MM.1S (cell line): ENCODE measurements around the gene RPS3A.
"Not testable (repeated sequence)": the region's sequence is repeated elsewhere in the genome, so short reads cannot be mapped to it uniquely, and the experiment has no call there.

ENCODE experiments used
- DNase-seq: peaks from one replicate; pipeline ENCODE4 v3.0.0-alpha.2; 2015
- H2AFZ ChIP-seq: fragments of 300-600 bp; sonication (generic); 2 replicates; pipeline ENCODE4 v1.6.0; 2016; ENCODE audit warnings: antibody characterized with exemption, low read length
- H3F3A ChIP-seq: fragments of 300-600 bp; sonication (generic); 2 replicates; pipeline ENCODE4 v1.6.1; 2016; ENCODE audit warnings: mild to moderate bottlenecking, antibody characterized with exemption, low read length, moderate library complexity, mixed read lengths; ENCODE audit not compliant: insufficient read depth
- H3K27ac ChIP-seq: fragments of 300-600 bp; sonication (generic); 2 replicates; pipeline ENCODE4 v1.5.1; 2016; ENCODE audit warnings: mild to moderate bottlenecking, low read length
- H3K27me3 ChIP-seq: fragments of 300-600 bp; sonication (generic); replicated peaks from 2 replicates; pipeline ENCODE4 v1.6.0; 2016; ENCODE audit warnings: low read length; ENCODE audit not compliant: insufficient read depth
- H3K36me3 ChIP-seq: fragments of 300-600 bp; sonication (generic); replicated peaks from 2 replicates; pipeline ENCODE4 v1.6.1; 2016; ENCODE audit warnings: mild to moderate bottlenecking, low read length, mixed read lengths; ENCODE audit not compliant: insufficient read depth
- H3K4me1 ChIP-seq: fragments of 300-600 bp; sonication (generic); 2 replicates; pipeline ENCODE4 v1.6.1; 2016; ENCODE audit warnings: low read length, mixed read lengths
- H3K4me2 ChIP-seq: fragments of 300-600 bp; sonication (generic); 2 replicates; pipeline ENCODE4 v1.6.0; 2016; ENCODE audit warnings: low read depth, low read length
- H3K4me3 ChIP-seq: fragments of 300-600 bp; sonication (generic); 2 replicates; pipeline ENCODE4 v1.5.1; 2016; ENCODE audit warnings: low read length, mixed read lengths
- H3K79me2 ChIP-seq: fragments of 300-600 bp; sonication (generic); 2 replicates; pipeline ENCODE4 v1.6.1; 2016; ENCODE audit warnings: mixed run types, low read length, mixed read lengths
- H3K9ac ChIP-seq: fragments of 300-600 bp; sonication (generic); 2 replicates; pipeline ENCODE4 v1.6.1; 2016; ENCODE audit warnings: low read length, mixed read lengths
- H3K9me2 ChIP-seq: fragments of 300-600 bp; sonication (generic); replicated peaks from 2 replicates; pipeline ENCODE4 v1.6.1; 2016; ENCODE audit warnings: mild to moderate bottlenecking, low read length, mixed read lengths; ENCODE audit not compliant: insufficient read depth
- H3K9me3 ChIP-seq: fragments of 300-600 bp; sonication (generic); replicated peaks from 2 replicates; pipeline ENCODE4 v1.6.1; 2016; ENCODE audit warnings: mild to moderate bottlenecking, low read length, mixed read lengths; ENCODE audit not compliant: insufficient read depth
- H4K20me1 ChIP-seq: fragments of 300-600 bp; sonication (generic); 2 replicates; pipeline ENCODE4 v1.6.1; 2016; ENCODE audit warnings: mild to moderate bottlenecking, low read length, moderate library complexity, mixed read lengths; ENCODE audit not compliant: insufficient read depth
- EZH2 ChIP-seq: fragments of 300-600 bp; sonication (generic); optimal IDR thresholded peaks from 2 replicates; pipeline ENCODE3; 2017; ENCODE audit warnings: low read depth, mild to moderate bottlenecking, antibody characterized with exemption, low read length, mixed read lengths
- EZH2phosphoT487 ChIP-seq: fragments of 300-600 bp; sonication (generic); IDR thresholded peaks from 2 replicates; pipeline ENCODE4 v1.6.1; 2018; ENCODE audit warnings: antibody characterized with exemption, low read length
- TF ChIP-seq, protein P1 (sequence below): fragments of 300-600 bp; sonication (generic); IDR thresholded peaks from 2 replicates; pipeline ENCODE4 v1.5.1; 2016; ENCODE audit warnings: antibody characterized with exemption, low read length, mixed read lengths

Gene RPS3A

DNA sequence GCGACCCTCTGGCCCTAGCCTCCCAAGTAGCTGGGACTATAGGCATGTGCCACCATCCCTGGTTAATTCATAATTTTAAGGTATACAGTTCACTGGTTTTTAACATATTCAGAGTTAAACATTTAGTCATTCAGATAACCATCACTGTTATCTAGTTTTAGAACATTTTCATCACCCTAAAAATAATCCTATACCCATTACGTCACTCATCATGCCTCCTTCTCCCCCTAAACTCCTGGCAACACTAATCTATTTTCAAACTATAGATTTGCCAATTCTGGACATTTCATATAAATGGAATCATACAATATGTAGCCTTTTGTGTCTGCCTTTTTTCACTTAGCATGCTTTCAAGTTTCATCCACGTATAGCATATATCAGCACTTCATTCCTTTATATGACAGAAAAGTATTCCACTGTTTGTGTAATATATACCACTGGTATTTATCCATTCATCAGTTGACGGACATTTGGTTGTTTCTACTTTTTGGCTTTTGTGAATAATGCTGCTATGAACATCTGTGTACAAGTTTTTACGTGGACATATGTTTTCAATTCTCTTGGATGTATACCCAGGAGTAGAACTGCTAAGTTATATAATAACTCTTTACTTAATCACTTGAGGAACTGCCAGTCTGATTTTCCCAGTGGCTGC, 32.0 kb upstream of the RPS3A start:
- Histone ChIP-seq H3K4me3 (no peak overlapping the region), H3K79me2 (no peaks in the 10 kb centered on the region), H3F3A (no peaks in the 10 kb centered on the region), H3K36me3 (no peaks in the 10 kb centered on the region), H4K20me1 (no peaks in the 10 kb centered on the region), H3K4me2 (no peak overlapping the region), H3K9me3 (no peaks in the 10 kb centered on the region), H3K4me1 (no peaks in the 10 kb centered on the region), H3K9ac (no peak overlapping the region), H3K27me3 (no peaks in the 10 kb centered on the region), H2AFZ (no peak overlapping the region), H3K27ac (no peak overlapping the region), H3K9me2 (no peaks in the 10 kb centered on the region)
- TF ChIP-seq EZH2phosphoT487 (no peak), EZH2 (no peak)
- TF ChIP-seq, protein P1, sequence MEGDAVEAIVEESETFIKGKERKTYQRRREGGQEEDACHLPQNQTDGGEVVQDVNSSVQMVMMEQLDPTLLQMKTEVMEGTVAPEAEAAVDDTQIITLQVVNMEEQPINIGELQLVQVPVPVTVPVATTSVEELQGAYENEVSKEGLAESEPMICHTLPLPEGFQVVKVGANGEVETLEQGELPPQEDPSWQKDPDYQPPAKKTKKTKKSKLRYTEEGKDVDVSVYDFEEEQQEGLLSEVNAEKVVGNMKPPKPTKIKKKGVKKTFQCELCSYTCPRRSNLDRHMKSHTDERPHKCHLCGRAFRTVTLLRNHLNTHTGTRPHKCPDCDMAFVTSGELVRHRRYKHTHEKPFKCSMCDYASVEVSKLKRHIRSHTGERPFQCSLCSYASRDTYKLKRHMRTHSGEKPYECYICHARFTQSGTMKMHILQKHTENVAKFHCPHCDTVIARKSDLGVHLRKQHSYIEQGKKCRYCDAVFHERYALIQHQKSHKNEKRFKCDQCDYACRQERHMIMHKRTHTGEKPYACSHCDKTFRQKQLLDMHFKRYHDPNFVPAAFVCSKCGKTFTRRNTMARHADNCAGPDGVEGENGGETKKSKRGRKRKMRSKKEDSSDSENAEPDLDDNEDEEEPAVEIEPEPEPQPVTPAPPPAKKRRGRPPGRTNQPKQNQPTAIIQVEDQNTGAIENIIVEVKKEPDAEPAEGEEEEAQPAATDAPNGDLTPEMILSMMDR, result no peak
- no peak for DNase-seq

DNA sequence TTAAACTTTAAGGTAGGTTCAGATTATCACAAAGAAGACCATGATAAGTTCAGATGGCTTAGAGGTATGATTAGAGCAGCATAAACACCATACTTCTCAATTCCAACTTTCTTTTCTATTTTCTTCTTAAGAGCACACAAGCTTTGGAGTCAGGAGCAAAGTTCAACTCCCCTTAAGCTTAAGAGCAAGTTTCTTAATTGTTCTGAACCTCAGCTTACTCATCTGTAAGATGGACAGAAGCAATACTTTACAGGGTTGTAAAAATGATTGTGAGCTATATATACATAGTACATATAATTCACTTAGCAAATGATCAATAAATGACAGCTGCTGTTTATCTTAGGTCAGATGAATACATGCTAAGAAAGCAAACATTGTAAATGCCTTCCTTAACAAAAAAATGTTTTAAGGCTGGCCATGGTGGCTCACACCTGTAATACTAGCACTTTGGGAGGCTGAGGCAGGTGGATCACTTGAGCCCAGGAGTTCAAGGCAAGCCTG, 25.0 kb upstream of the RPS3A start:
- no peaks in the 10 kb centered on the region for H3K4me1 ChIP-seq
- no peaks in the 10 kb centered on the region for H3F3A ChIP-seq
- H2AFZ ChIP-seq, result no peak overlapping the region
- no peaks in the 10 kb centered on the region for H3K36me3 ChIP-seq
- no peak for DNase-seq
- H3K4me3 ChIP-seq, result no peak overlapping the region
- no peak overlapping the region for H3K4me2 ChIP-seq
- H3K79me2 ChIP-seq, result no peaks in the 10 kb centered on the region
- no peak overlapping the region for H3K9ac ChIP-seq
- no peaks in the 10 kb centered on the region for H3K27me3 ChIP-seq
- no peaks in the 10 kb centered on the region for H3K9me3 ChIP-seq
- no peak overlapping the region for H3K27ac ChIP-seq
- H3K9me2 ChIP-seq, result no peaks in the 10 kb centered on the region
- no peaks in the 10 kb centered on the region for H4K20me1 ChIP-seq
- TF ChIP-seq EZH2, result no peak
- TF ChIP-seq, protein P1, result no peak
- TF ChIP-seq EZH2phosphoT487, result no peak

DNA sequence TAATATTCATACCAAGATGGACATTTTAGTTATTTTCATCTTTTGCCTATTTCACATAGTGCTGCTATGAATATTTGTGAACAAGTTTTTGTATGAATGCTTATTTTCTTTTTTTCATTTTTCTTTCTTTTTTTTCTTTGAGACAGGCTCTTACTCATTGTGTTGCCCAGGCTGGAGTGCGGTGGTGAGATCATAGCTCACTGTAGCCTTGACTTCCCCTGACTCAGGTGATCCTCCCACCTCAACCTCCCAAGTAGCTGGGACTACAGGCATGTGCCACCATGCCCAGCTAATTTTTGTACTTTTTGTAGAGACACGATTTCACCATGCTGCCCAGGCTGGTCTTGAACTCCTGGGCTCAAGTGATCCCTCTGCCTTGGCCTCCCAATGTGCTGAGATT, 21.4 kb upstream of the RPS3A start:
- not testable (repeated sequence) for H3K9me2 ChIP-seq, H3K9ac ChIP-seq, H3K79me2 ChIP-seq, H3K4me3 ChIP-seq, H3K4me1 ChIP-seq, H3K9me3 ChIP-seq, H4K20me1 ChIP-seq, H3K36me3 ChIP-seq, H3K4me2 ChIP-seq, H3F3A ChIP-seq, H2AFZ ChIP-seq, DNase-seq, H3K27ac ChIP-seq, H3K27me3 ChIP-seq

DNA sequence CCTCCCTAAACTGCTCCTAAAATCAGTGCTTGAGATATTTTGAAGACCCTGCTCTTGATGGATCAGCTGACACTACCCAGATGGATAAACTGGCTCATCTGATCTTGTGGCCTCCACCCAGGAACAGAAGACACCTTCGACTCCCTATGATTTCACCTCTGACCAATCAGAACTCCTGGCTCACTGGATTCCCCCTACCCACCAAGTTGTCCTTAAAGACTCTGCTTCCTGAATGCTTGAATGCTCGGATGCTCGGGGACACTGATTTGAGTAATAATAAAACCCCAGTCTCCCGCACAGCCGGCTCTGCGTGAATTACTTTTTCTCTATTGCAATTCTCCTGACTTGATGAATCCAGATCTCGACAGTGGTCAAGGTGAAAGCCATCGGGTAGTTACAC, 12.0 kb upstream of the RPS3A start:
- Histone ChIP-seq H3K9me3 (no peaks in the 10 kb centered on the region), H3K36me3 (no peaks in the 10 kb centered on the region), H3K4me1 (no peaks in the 10 kb centered on the region), H3K9ac (no peak overlapping the region), H3K4me3 (no peak overlapping the region), H3K27ac (no peak overlapping the region), H3K27me3 (no peaks in the 10 kb centered on the region), H3K4me2 (no peak overlapping the region), H3K9me2 (no peaks in the 10 kb centered on the region), H3K79me2 (no peaks in the 10 kb centered on the region), H3F3A (no peaks in the 10 kb centered on the region), H2AFZ (no peak overlapping the region), H4K20me1 (no peaks in the 10 kb centered on the region)
- no peak for DNase-seq
- TF ChIP-seq, protein P1, result no peak
- TF ChIP-seq EZH2 (no peak), EZH2phosphoT487 (no peak)
